Prostate gland (tissue), 2 donors: ENCODE results near the gene GLTPD2. TPM values are rescaled to one million over a fixed set of nuclear protein-coding genes. Genes with fewer than 3 reads are reported as not detected.

ENCODE experiments used
- DNase-seq: peaks from one replicate; pipeline ENCODE4 v3.0.0-alpha.2; 2019; ENCODE audit warnings: low spot score
- H3K27ac ChIP-seq, 2 donors: fragments of 200-600 bp; sonication (generic); 2 replicates each; pipeline ENCODE4 v1.5.1; 2017 to 2019
- H3K27me3 ChIP-seq: fragments of 200-600 bp; sonication (generic); replicated peaks from 2 replicates; pipeline ENCODE4 v1.5.1; 2019; ENCODE audit not compliant: insufficient read depth
- H3K36me3 ChIP-seq, 2 donors: fragments of 200-600 bp; sonication (generic); 1 replicate in 1 of 2; 2 replicates in 1 of 2; pipeline versions ENCODE4 v1.5.1 to v1.8.1; 2017 to 2019
- H3K4me1 ChIP-seq: fragments of 200-600 bp; sonication (generic); replicated peaks from 2 replicates; pipeline ENCODE4 v1.5.1; 2019
- H3K4me3 ChIP-seq, 2 donors: fragments of 200-600 bp; sonication (generic); 2 replicates each; pipeline ENCODE4 v1.5.1; 2017 to 2019
- H3K9me3 ChIP-seq: fragments of 200-600 bp; sonication (generic); 2 replicates; pipeline ENCODE4 v1.5.1; 2017
- CTCF ChIP-seq, 4 experiments: fragments of 200-600 bp in 2 of 4; fragments of 450-650 bp in 2 of 4; sonication (generic) in 2 of 4; IDR thresholded peaks; 1 replicate in 3 of 4; 2 replicates in 1 of 4; pipeline ENCODE4 v1.5.1; 2016 to 2019; ENCODE audit warnings: antibody characterized with exemption in 4 of 4, mild to moderate bottlenecking in 2 of 4, moderate library complexity in 2 of 4
- POLR2A ChIP-seq: fragments of 450-650 bp; IDR thresholded peaks from one replicate; pipeline ENCODE4 v1.6.1; 2016; ENCODE audit warnings: antibody characterized with exemption, mild to moderate bottlenecking
- POLR2AphosphoS5 ChIP-seq: sonication (generic); formaldehyde crosslinking; IDR thresholded peaks from one replicate; pipeline ENCODE4 v1.6.1; 2017; ENCODE audit warnings: antibody characterized with exemption
- WGBS: methylation state at CpG from one replicate; pipeline ENCODE4 v1.1.5; 2018; 5-methylcytosine and 5-hydroxymethylcytosine counted together
- intact Hi-C: fragments of 100-400 bp; cut with DNase I; formaldehyde crosslinking; loops from one replicate; pipeline ENCODE4 v1.14.2; 2022
- total RNA-seq, 2 donors: library from RNA; depleted of rRNA; stranded (reverse); fragments of >200 nt; gene quantifications; one replicate each; pipeline ENCODE4 v1.1.0, GENCODE V29; 2016

Gene GLTPD2
- total RNA-seq: not detected

GRCh38 chr17:4788807-4789700 is at the start of gene GLTPD2:
Gene GLTPD2 (plus strand): TSS chr17:4788964. CDS start chr17:4789012, 48 bp downstream.
- H3K9me3 ChIP-seq: no peaks in the 10 kb centered on the region
- no peak for DNase-seq
- H3K27ac ChIP-seq: peak within 1 kb of the TSS; percentile 92 to 93
- no peaks in the 10 kb centered on the region for H3K36me3 ChIP-seq
- WGBS: 26% methylated on average over 60 of the region's 62 CpGs
- peaks cover 4% of the 10 kb centered on the region for H3K4me1 ChIP-seq
- no peak for TF ChIP-seq CTCF (IDR thresholded peaks at IDR 0.05)
- no peak for TF ChIP-seq POLR2AphosphoS5
- TF ChIP-seq POLR2A: no peak
- H3K4me3 ChIP-seq: peak within 1 kb of the TSS; percentile 56 to 69
- intact Hi-C loops: loop anchor here (2.0 to 5.0 kb wide), 3 partner anchors 57 to 98 kb away; partner anchors contain the start of genes ARRB2 and MED11
- H3K27me3 ChIP-seq: no peaks in the 10 kb centered on the region

GRCh38 chr17:4739122-4740024 is 49.4 kb upstream of the GLTPD2 start, which contains the start of the genes CXCL16 and ZMYND15:
Gene CXCL16 (minus strand): TSS chr17:4739928. CDS start chr17:4739339, 589 bp downstream.
Gene ZMYND15 (plus strand): TSS chr17:4739833. CDS start chr17:4740549, 716 bp downstream.
- Histone ChIP-seq H3K9me3 (no peaks in the 10 kb centered on the region), H3K4me1 (no peaks in the 10 kb centered on the region), H3K36me3 (no peaks in the 10 kb centered on the region), H3K27ac (peak within 1 kb of the TSS; percentile 75 to 78), H3K4me3 (peak within 1 kb of the TSS; percentile 59 to 71), H3K27me3 (no peaks in the 10 kb centered on the region)
- intact Hi-C loops: no loop called here
- 1% methylated on average over 62 of the region's 100 CpGs for WGBS
- TF ChIP-seq POLR2AphosphoS5 (peak; percentile 13), POLR2A (peak; percentile 74), CTCF (IDR thresholded peaks at IDR 0.05) (peak in 1 of 4 experiments; percentile 5)
- DNase-seq: peak; percentile 51

- no peak for DNase-seq
- 3% methylated on average over 12 of the region's 13 CpGs for WGBS
- no peaks in the 10 kb centered on the region for H3K4me1 ChIP-seq
- H3K36me3 ChIP-seq: no peaks in the 10 kb centered on the region
- TF ChIP-seq POLR2AphosphoS5 (no peak), POLR2A (no peak), CTCF (IDR thresholded peaks at IDR 0.05) (no peak)
- peak overlapping the region; percentile 59 to 71 for H3K4me3 ChIP-seq
- H3K9me3 ChIP-seq: no peaks in the 10 kb centered on the region
- intact Hi-C loops: no loop called here
- H3K27me3 ChIP-seq: no peaks in the 10 kb centered on the region
- H3K27ac ChIP-seq: peak overlapping the region; percentile 75 to 78
Measured at GRCh38 chr17:4740025-4740351, 48.8 kb upstream of the GLTPD2 start.

- Histone ChIP-seq H3K36me3 (no peaks in the 10 kb centered on the region), H3K27me3 (no peaks in the 10 kb centered on the region), H3K4me1 (no peaks in the 10 kb centered on the region), H3K9me3 (no peaks in the 10 kb centered on the region), H3K4me3 (no peak overlapping the region), H3K27ac (no peak overlapping the region)
- DNase-seq: no peak
- 96% methylated on average over 8 of the region's 8 CpGs for WGBS
- TF ChIP-seq CTCF (IDR thresholded peaks at IDR 0.05): no peak
- intact Hi-C loops: no loop called here
Measured at GRCh38 chr17:4740584-4740983, 48.2 kb upstream of the GLTPD2 start.
